GM19193 (cell line): ENCODE results near the gene B4GALT3.
A peak's percentile ranks its signal among the peaks of the same experiment; 100 is the strongest.

Experiments
- POLR2A ChIP-seq: IDR thresholded peaks from 4 replicates; pipeline ENCODE4 v1.6.1; 2011; ENCODE audit not compliant: insufficient read depth, insufficient read length; ENCODE audit errors: extremely low read depth

B4GALT3 gene

GRCh38 chr1:161164901-161165610 lies 12.3 kb downstream of the B4GALT3 start:
- no peak for TF ChIP-seq POLR2A

GRCh38 chr1:161163793-161164192 lies 13.5 kb downstream of the B4GALT3 start:
- TF ChIP-seq POLR2A = no peak

- no peak for TF ChIP-seq POLR2A
Observed at GRCh38 chr1:161162806-161163205, 14.5 kb downstream of the B4GALT3 start.

DNA sequence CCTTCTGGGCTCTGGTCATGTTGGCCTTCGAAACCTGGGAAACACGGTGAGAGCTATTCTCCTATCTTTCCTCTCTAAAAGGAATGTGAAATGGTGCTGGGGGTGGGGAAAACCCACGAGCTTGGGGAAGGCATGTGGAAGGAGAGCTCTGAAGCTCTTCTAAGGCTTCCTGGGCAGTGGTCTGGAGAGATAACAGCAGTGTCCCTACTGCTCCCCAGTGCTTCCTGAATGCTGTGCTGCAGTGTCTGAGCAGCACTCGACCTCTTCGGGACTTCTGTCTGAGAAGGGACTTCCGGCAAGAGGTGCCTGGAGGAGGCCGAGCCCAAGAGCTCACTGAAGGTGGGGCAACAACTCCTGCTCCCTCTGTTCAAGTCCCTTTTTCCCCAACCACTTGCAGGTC lies 15.3 kb downstream of the B4GALT3 start:
- no peak for TF ChIP-seq POLR2A

DNA sequence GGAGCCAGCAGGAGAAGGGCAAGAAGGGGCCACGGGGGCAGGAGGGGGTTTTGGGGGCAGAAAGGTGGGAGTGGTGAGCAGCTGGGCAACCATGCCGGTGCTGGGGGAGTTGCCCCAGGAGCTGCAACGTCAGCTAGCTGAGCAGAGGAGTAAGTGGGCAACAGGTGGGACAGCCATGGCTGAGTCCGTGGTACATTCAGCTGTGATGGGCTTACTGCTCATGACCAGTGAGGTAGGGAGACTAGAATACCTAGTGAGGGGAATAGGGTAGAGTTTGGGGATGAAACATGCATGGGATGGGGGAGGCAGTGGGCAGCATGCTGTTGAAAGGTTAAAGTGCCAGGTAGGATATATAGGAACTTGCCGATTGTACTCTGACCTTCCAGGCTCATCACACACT lies 15.7 kb downstream of the B4GALT3 start:
- no peak for TF ChIP-seq POLR2A

DNA sequence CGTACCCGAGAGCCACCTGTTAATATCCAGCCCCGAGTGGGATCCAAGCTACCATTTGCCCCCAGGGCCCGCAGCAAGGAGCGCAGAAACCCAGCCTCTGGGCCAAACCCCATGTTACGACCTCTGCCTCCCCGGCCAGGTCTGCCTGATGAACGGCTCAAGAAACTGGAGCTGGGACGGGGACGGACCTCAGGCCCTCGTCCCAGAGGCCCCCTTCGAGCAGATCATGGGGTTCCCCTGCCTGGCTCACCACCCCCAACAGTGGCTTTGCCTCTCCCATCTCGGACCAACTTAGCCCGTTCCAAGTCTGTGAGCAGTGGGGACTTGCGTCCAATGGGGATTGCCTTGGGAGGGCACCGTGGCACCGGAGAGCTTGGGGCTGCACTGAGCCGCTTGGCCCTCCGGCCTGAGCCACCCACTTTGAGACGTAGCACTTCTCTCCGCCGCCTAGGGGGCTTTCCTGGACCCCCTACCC lies 16.6 kb downstream of the B4GALT3 start:
- TF ChIP-seq POLR2A = no peak

DNA sequence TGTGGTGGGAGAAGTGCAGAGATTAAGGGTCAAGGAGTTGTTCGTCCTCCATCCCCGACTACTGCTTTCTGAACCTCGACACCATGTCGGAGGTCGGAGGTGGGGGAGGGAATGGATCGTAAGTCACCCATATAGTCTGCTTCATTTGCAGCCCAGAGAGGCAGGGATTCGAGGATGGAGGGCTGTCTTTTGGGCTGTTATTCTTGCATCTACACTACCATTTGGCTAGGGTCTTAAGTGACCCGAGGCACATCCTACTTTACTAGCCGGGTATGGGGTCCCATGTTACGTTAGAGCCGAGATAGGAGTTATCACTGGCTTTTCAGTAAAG lies 17.4 kb downstream of the B4GALT3 start:
- TF ChIP-seq POLR2A = no peak

GRCh38 chr1:161159087-161159912 lies 18.0 kb downstream of the B4GALT3 start, which contains the start of gene USP21:
USP21 (plus strand) TSS chr1:161159500; CDS start chr1:161160641, 1,141 bp downstream.
- TF ChIP-seq POLR2A = peak; percentile 78

- TF ChIP-seq POLR2A = no peak
Observed at GRCh38 chr1:161158316-161159010, 18.8 kb downstream of the B4GALT3 start.

DNA sequence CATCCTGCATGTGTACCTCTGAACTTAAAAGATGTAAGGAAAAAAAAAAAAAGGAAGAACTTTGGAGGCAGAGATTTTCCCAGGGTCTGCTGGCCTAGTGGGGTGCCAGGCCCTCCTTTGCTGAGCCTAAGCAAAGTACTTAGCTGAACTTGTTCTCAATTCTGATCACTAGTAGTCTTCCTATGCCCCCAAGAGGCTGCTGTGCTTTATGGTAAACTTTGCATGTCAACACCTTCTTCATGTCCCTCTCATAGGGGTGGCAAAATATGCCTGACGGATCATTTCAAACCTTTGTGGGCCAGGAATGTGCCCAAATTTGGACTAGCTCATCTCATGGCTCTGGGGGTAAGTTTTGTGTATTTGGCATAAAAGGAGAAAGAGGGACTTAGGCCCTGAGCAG lies 19.4 kb downstream of the B4GALT3 start:
- TF ChIP-seq POLR2A = no peak

DNA sequence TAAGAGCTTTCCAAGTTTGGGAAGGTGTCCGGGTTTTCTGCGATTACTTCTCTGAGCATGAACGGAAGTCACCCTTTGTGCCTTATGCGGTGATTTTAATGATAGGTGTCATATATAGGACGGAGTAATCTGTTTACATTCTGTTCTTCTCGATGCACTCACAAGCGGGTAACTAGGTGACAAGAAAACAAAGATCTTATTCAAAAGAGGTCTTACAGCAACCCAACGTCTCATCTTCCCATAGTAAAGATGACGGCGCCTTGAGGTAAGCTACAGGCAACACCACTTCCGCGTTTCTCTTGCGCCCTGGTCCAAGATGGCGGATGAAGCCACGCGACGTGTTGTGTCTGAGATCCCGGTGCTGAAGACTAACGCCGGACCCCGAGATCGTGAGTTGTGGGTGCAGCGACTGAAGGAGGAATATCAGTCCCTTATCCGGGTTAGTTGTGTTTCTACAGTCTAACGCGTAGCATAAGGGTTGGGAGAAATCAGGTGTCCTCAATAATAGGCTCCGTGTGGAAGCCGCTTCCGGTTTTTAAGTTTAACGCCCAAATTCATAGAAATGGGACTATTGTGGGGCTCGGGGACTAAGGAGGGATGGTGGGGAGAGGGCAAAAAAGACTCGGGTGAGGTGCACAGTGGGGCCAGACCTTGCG lies 23.5 kb downstream of the B4GALT3 start, which contains the start of gene UFC1:
Gene UFC1, plus strand, starts transcription at position 297 of the 656 bp plus-strand sequence. Its CDS starts 20 bp downstream, at position 317.
- peak; percentile 93 for TF ChIP-seq POLR2A

GRCh38 chr1:161153176-161153575 lies 24.1 kb downstream of the B4GALT3 start:
- TF ChIP-seq POLR2A = no peak

- no peak for TF ChIP-seq POLR2A
Observed at GRCh38 chr1:161145832-161146231, 31.5 kb downstream of the B4GALT3 start.

DNA sequence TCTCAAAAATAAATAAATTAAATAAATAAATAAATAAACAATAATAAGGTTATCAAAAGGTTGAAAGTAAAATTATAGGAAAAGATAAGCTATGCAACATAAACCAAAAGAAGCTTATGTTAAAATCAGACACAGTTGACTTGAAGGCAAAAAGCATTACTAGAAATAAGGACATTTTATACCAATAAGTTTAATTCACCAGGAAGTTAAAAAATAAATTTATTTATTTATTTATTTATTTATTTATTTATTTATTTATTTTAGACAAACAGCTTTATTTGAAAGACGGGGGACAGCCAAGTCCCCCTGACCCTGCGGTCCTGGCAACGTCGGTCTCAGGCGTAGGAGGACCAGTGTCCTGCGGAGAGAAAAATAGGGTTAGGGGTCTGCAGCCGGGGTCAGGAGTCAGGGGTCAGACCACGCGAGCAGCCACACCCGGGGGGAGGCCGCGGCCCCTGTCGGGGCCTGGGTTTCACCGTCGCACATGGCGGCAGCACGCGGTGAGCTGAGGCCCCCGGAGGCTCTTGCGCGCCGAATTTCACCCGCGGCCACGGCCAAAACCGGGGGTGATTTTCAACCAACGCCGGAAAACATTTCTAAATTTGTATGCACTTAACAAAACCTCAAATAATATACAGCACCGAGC lies 36.4 kb downstream of the B4GALT3 start:
- TF ChIP-seq POLR2A = no peak
